C4-2B (cell line): ENCODE results near the gene PTX4.

ENCODE experiments used
- ZFX ChIP-seq: fragments of 450-650 bp; IDR thresholded peaks from 2 replicates; pipeline ENCODE4 v1.6.1; 2017
- TF ChIP-seq, protein P1 (sequence below): fragments of 450-650 bp; conservative IDR thresholded peaks from 2 replicates; pipeline ENCODE4 v1.5.1; 2017; ENCODE audit warnings: mild to moderate bottlenecking

DNA sequence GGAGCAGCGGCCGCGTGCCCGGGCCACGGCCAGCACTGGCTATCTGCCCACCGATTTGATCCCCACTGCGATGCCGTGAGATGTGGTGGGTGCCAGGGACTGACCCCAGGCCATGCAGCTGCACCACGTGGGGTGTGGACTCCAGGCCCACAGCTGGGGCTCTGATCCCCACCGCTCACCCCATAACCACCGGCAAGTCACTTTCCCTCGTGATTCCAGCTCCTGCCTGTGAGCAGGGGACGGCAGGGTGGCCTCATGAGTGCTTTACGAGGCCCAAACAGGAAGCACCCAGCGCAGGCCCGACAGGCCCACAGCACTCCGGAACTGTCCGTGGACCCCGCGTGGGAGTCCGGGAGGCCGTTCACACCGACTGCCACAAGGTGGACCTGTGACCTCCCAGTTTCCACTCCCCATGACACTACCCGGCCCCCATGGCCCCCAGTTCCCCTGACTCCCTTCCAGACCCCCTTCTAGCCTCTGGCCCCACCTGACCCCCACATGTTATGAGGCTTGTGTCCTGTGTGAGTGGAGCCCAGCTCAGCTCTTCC, 616 bp downstream of the PTX4 start:
- TF ChIP-seq, protein P1, sequence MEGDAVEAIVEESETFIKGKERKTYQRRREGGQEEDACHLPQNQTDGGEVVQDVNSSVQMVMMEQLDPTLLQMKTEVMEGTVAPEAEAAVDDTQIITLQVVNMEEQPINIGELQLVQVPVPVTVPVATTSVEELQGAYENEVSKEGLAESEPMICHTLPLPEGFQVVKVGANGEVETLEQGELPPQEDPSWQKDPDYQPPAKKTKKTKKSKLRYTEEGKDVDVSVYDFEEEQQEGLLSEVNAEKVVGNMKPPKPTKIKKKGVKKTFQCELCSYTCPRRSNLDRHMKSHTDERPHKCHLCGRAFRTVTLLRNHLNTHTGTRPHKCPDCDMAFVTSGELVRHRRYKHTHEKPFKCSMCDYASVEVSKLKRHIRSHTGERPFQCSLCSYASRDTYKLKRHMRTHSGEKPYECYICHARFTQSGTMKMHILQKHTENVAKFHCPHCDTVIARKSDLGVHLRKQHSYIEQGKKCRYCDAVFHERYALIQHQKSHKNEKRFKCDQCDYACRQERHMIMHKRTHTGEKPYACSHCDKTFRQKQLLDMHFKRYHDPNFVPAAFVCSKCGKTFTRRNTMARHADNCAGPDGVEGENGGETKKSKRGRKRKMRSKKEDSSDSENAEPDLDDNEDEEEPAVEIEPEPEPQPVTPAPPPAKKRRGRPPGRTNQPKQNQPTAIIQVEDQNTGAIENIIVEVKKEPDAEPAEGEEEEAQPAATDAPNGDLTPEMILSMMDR = no peak
- TF ChIP-seq ZFX = no peak
